ENCODE data around the gene MARCHF7. TPM values are rescaled to one million over a fixed set of nuclear protein-coding genes. Genes with fewer than 3 reads are reported as not detected.
"Not testable (repeated sequence)": the region's sequence is repeated elsewhere in the genome, so short reads cannot be mapped to it uniquely, and the experiment has no call there.

Gene MARCHF7
- total RNA-seq, 1 donor from 2014 or later, result 105 TPM

DNA sequence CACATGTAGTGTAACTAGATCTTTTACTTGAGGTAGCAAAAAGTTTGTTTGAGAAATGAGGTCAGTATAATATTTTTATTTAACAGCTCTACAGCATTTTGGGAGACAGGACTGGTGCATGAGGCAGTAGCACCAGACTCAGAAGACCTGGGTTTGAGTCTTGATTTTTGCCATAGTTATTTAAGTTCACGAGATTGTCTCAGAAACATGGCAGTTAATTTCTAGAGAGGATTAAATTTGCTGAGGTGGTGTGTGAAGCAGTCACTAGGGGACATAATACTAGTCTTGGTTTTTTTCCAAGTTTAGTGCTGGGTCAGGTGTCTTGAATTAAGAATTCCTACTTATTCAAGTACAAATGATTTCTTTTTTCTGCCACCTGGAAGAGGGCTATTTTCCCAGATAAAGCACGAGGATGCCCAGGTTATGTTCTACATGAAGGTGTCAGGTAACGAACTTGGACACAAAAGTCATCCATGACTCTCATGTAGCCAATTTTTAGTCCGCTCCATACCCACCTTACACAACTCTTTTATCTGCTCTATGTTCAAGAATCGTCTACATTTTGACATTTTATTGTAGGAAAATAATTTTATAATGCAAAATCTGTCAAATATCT is 1.4 kb downstream of the MARCHF7 start:
- Mint-ChIP-seq H3K27ac (ENCODE audit: unreplicated experiment) (peak overlapping the region; percentile 100), H3K4me3 (ENCODE audit: unreplicated experiment) (peak overlapping the region; percentile 90), H3K9me3 (ENCODE audit: unreplicated experiment) (no peaks in the 10 kb centered on the region), H3K36me3 (ENCODE audit: low read depth, unreplicated experiment) (peaks cover 13% of the 10 kb centered on the region), H3K27me3 (ENCODE audit: low read depth, unreplicated experiment) (no peaks in the 10 kb centered on the region), H3K4me1 (ENCODE audit: low read depth, unreplicated experiment) (peaks cover 16% of the 10 kb centered on the region)
- no peak overlapping the region for H2AFZ ChIP-seq (ENCODE audit: low read depth, low read length)
- peak; percentile 23 for FAIRE-seq
- peak overlapping the region; percentile 99 for H3K27ac ChIP-seq (ENCODE audit: low read depth, low read length)
- peaks cover 57% of the 10 kb centered on the region for H4K20me1 ChIP-seq (ENCODE audit: insufficient read depth, low read length)
- H3K4me1 ChIP-seq (ENCODE audit: insufficient read depth, low read length), result peaks cover 19% of the 10 kb centered on the region
- peaks cover 67% of the 10 kb centered on the region for H3K79me2 ChIP-seq (ENCODE audit: insufficient read depth, low read length)
- H3K4me3 ChIP-seq (ENCODE audit: insufficient read depth, low read depth, low read length), result peak overlapping the region; percentile 89
- TF ChIP-seq, protein P1, sequence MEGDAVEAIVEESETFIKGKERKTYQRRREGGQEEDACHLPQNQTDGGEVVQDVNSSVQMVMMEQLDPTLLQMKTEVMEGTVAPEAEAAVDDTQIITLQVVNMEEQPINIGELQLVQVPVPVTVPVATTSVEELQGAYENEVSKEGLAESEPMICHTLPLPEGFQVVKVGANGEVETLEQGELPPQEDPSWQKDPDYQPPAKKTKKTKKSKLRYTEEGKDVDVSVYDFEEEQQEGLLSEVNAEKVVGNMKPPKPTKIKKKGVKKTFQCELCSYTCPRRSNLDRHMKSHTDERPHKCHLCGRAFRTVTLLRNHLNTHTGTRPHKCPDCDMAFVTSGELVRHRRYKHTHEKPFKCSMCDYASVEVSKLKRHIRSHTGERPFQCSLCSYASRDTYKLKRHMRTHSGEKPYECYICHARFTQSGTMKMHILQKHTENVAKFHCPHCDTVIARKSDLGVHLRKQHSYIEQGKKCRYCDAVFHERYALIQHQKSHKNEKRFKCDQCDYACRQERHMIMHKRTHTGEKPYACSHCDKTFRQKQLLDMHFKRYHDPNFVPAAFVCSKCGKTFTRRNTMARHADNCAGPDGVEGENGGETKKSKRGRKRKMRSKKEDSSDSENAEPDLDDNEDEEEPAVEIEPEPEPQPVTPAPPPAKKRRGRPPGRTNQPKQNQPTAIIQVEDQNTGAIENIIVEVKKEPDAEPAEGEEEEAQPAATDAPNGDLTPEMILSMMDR (IDR thresholded peaks at IDR 0.05; ENCODE audit: insufficient read depth, low read depth, low read length), result no peak
- TF ChIP-seq EZH2 (IDR thresholded peaks at IDR 0.05; ENCODE audit: insufficient read depth, low read length), result no peak
- peak overlapping the region; percentile 99 for H3K9ac ChIP-seq (ENCODE audit: low read length)
- peaks cover 21% of the 10 kb centered on the region for H3K36me3 ChIP-seq (ENCODE audit: insufficient read depth, low read length)
- H3K4me2 ChIP-seq (ENCODE audit: low read length), result peak overlapping the region; percentile 87
- peak; percentile 30 for DNase-seq (ENCODE audit: low read depth)
- no peaks in the 10 kb centered on the region for H3K27me3 ChIP-seq (ENCODE audit: insufficient read depth, low read length)
- no peaks in the 10 kb centered on the region for H3K9me3 ChIP-seq (ENCODE audit: insufficient read depth, low read depth, low read length)

DNA sequence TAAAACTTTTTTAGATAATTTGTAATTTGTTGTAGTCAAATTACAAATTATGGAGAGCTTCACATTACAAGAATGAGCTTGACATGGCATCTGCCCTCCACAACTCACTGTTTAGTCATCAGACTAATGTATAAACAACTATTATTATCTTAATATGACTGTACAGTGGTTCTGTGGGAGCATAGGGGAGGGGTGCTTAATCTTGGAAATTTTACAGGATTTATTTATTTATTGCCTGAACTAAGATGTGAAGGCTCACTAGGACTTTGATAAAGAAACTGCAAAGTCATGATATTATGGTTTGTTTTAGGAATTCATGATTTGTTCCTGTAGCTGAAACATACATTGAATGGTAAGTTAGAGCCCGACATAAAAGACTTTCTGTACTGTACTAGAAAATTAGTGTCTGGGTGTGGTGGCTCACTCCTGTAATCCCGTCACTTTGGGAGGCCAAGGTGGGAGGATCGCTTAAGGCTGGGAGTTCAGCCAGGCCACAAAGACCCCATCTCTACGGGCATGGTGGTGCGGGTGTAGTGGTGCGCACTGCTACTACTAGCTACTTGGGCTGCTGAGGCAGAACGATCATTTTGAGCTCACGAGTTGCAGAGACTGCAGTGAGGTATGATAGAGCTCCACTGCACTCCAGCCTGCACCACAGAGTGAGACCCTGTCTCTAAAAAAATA is 2.1 kb downstream of the MARCHF7 start:
- H3K79me2 ChIP-seq (ENCODE audit: insufficient read depth, low read length), result peaks cover 73% of the 10 kb centered on the region
- no peaks in the 10 kb centered on the region for H3K27me3 ChIP-seq (ENCODE audit: insufficient read depth, low read length)
- H3K9ac ChIP-seq (ENCODE audit: low read length), result peak overlapping the region; percentile 99
- peaks cover 23% of the 10 kb centered on the region for H3K36me3 ChIP-seq (ENCODE audit: insufficient read depth, low read length)
- H3K4me1 ChIP-seq (ENCODE audit: insufficient read depth, low read length), result peaks cover 19% of the 10 kb centered on the region
- no peaks in the 10 kb centered on the region for H3K9me3 Mint-ChIP-seq (ENCODE audit: unreplicated experiment)
- peaks cover 17% of the 10 kb centered on the region for H3K4me1 Mint-ChIP-seq (ENCODE audit: low read depth, unreplicated experiment)
- H3K36me3 Mint-ChIP-seq (ENCODE audit: low read depth, unreplicated experiment), result peaks cover 14% of the 10 kb centered on the region
- peak overlapping the region; percentile 100 for H3K27ac Mint-ChIP-seq (ENCODE audit: unreplicated experiment)
- no peak for FAIRE-seq
- no peaks in the 10 kb centered on the region for H3K27me3 Mint-ChIP-seq (ENCODE audit: low read depth, unreplicated experiment)
- no peak overlapping the region for H2AFZ ChIP-seq (ENCODE audit: low read depth, low read length)
- peak overlapping the region; percentile 99 for H3K27ac ChIP-seq (ENCODE audit: low read depth, low read length)
- peak overlapping the region; percentile 89 for H3K4me3 ChIP-seq (ENCODE audit: insufficient read depth, low read depth, low read length)
- peak overlapping the region; percentile 87 for H3K4me2 ChIP-seq (ENCODE audit: low read length)
- H3K4me3 Mint-ChIP-seq (ENCODE audit: unreplicated experiment), result peak overlapping the region; percentile 90
- DNase-seq (ENCODE audit: low read depth), result peak; percentile 71
- TF ChIP-seq EZH2 (IDR thresholded peaks at IDR 0.05; ENCODE audit: insufficient read depth, low read length), result no peak
- TF ChIP-seq, protein P1 (IDR thresholded peaks at IDR 0.05; ENCODE audit: insufficient read depth, low read depth, low read length), result no peak
- no peaks in the 10 kb centered on the region for H3K9me3 ChIP-seq (ENCODE audit: insufficient read depth, low read depth, low read length)
- peaks cover 64% of the 10 kb centered on the region for H4K20me1 ChIP-seq (ENCODE audit: insufficient read depth, low read length)

- Mint-ChIP-seq H3K27ac (ENCODE audit: unreplicated experiment) (peak overlapping the region; percentile 53), H3K4me1 (ENCODE audit: low read depth, unreplicated experiment) (peaks cover 25% of the 10 kb centered on the region), H3K36me3 (ENCODE audit: low read depth, unreplicated experiment) (peaks cover 24% of the 10 kb centered on the region), H3K9me3 (ENCODE audit: unreplicated experiment) (no peaks in the 10 kb centered on the region), H3K27me3 (ENCODE audit: low read depth, unreplicated experiment) (no peaks in the 10 kb centered on the region), H3K4me3 (ENCODE audit: unreplicated experiment) (peak overlapping the region; percentile 77)
- no peaks in the 10 kb centered on the region for H3K9me3 ChIP-seq (ENCODE audit: insufficient read depth, low read depth, low read length)
- TF ChIP-seq, protein P1 (IDR thresholded peaks at IDR 0.05; ENCODE audit: insufficient read depth, low read depth, low read length), result no peak
- no peak for TF ChIP-seq EZH2 (IDR thresholded peaks at IDR 0.05; ENCODE audit: insufficient read depth, low read length)
- peaks cover 74% of the 10 kb centered on the region for H4K20me1 ChIP-seq (ENCODE audit: insufficient read depth, low read length)
- H3K27ac ChIP-seq (ENCODE audit: low read depth, low read length), result peak overlapping the region; percentile 99
- H3K36me3 ChIP-seq (ENCODE audit: insufficient read depth, low read length), result peaks cover 33% of the 10 kb centered on the region
- FAIRE-seq (no peak), DNase-seq (ENCODE audit: low read depth) (peak; percentile 42)
- no peak overlapping the region for H2AFZ ChIP-seq (ENCODE audit: low read depth, low read length)
- H3K9ac ChIP-seq (ENCODE audit: low read length), result no peak overlapping the region
- peaks cover 84% of the 10 kb centered on the region for H3K79me2 ChIP-seq (ENCODE audit: insufficient read depth, low read length)
- H3K27me3 ChIP-seq (ENCODE audit: insufficient read depth, low read length), result no peaks in the 10 kb centered on the region
- H3K4me3 ChIP-seq (ENCODE audit: insufficient read depth, low read depth, low read length), result no peak overlapping the region
- H3K4me2 ChIP-seq (ENCODE audit: low read length), result peak overlapping the region; percentile 87
- H3K4me1 ChIP-seq (ENCODE audit: insufficient read depth, low read length), result peaks cover 19% of the 10 kb centered on the region
These were observed 3.1 kb downstream of the MARCHF7 start for GRCh38 chr2:159715451-159715850.

DNA sequence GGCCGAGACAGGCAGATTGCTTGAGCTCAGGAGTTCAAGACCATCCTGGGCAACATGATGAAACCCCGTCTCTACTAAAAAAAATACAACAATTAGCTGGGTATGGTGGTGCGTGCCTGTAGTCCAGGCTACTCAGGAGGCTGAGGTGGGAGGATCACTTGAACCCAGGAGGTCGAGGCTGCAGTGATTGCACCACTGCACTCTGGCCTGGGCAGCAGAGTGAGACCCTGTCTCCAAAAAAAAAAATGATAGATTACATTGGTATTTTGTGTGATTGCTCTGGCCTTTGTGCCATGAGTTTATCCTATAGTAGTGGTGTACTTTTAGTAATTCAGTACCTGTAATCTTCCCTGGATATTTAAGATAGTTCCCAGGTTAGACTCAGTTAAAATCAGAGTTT is 4.1 kb downstream of the MARCHF7 start:
- not testable (repeated sequence) for H2AFZ ChIP-seq (ENCODE audit: low read depth, low read length); H3K4me3 ChIP-seq (ENCODE audit: insufficient read depth, low read depth, low read length); H3K4me3 Mint-ChIP-seq (ENCODE audit: unreplicated experiment); FAIRE-seq; H3K9ac ChIP-seq (ENCODE audit: low read length); H3K27ac Mint-ChIP-seq (ENCODE audit: unreplicated experiment); H3K9me3 ChIP-seq (ENCODE audit: insufficient read depth, low read depth, low read length); H3K27me3 Mint-ChIP-seq (ENCODE audit: low read depth, unreplicated experiment); DNase-seq (ENCODE audit: low read depth); H3K9me3 Mint-ChIP-seq (ENCODE audit: unreplicated experiment); H3K27ac ChIP-seq (ENCODE audit: low read depth, low read length); H3K27me3 ChIP-seq (ENCODE audit: insufficient read depth, low read length)
- peaks cover 29% of the 10 kb centered on the region for H3K4me1 Mint-ChIP-seq (ENCODE audit: low read depth, unreplicated experiment)
- H3K36me3 Mint-ChIP-seq (ENCODE audit: low read depth, unreplicated experiment), result peaks cover 24% of the 10 kb centered on the region
- Histone ChIP-seq H3K4me2 (ENCODE audit: low read length) (peak overlapping the region; percentile 24), H3K36me3 (ENCODE audit: insufficient read depth, low read length) (peaks cover 39% of the 10 kb centered on the region), H4K20me1 (ENCODE audit: insufficient read depth, low read length) (peaks cover 84% of the 10 kb centered on the region), H3K4me1 (ENCODE audit: insufficient read depth, low read length) (peaks cover 13% of the 10 kb centered on the region), H3K79me2 (ENCODE audit: insufficient read depth, low read length) (peaks cover 93% of the 10 kb centered on the region)

Data from astrocyte (in vitro differentiated cells and primary cell).